Uterus (tissue), 4 donors: Measurements from ENCODE around the gene RPGRIP1L. TPM values are rescaled to one million over a fixed set of nuclear protein-coding genes. Genes with fewer than 3 reads are reported as not detected.
A peak's percentile ranks its signal among the peaks of the same experiment; 100 is the strongest.

ENCODE experiments used
- DNase-seq, 2 donors: peaks; one replicate each; pipeline ENCODE4 v3.0.0-alpha.2; 2019 to 2020
- H3K27ac ChIP-seq, 2 donors: fragments of 200-600 bp; sonication (generic); 1 replicate in 1 of 2; 2 replicates in 1 of 2; pipeline ENCODE4 v1.5.1; 2016 to 2018
- H3K27me3 ChIP-seq, 2 donors: fragments of 200-600 bp; sonication (generic); one replicate each; pipeline ENCODE4 v1.5.1; 2018 to 2019; ENCODE audit warnings: control low read depth in 1 of 2
- H3K36me3 ChIP-seq, 2 donors: fragments of 200-600 bp; sonication (generic); one replicate each; pipeline ENCODE4 v1.5.1; 2019; ENCODE audit warnings: control low read depth in 1 of 2
- H3K4me1 ChIP-seq, 2 donors: fragments of 200-600 bp; sonication (generic); one replicate each; pipeline ENCODE4 v1.5.1; 2018 to 2019; ENCODE audit warnings: control low read depth in 1 of 2
- H3K4me3 ChIP-seq, 2 donors: fragments of 200-600 bp; sonication (generic); 1 replicate in 1 of 2; 2 replicates in 1 of 2; pipeline ENCODE4 v1.5.1; 2018 to 2019; ENCODE audit warnings: mild to moderate bottlenecking in 1 of 2
- H3K9me3 ChIP-seq, 2 donors: fragments of 200-600 bp; sonication (generic); one replicate each; pipeline ENCODE4 v1.5.1; 2019; ENCODE audit warnings: control low read depth in 1 of 2
- POLR2A ChIP-seq, 2 donors: fragments of 450-650 bp; IDR thresholded peaks; one replicate each; pipeline ENCODE4 v1.6.1; 2016; ENCODE audit warnings: antibody characterized with exemption in 2 of 2, mild to moderate bottlenecking in 1 of 2, moderate library complexity in 1 of 2
- intact Hi-C: fragments of 100-400 bp; cut with DNase I; formaldehyde crosslinking; loops from one replicate; pipeline ENCODE4 v1.15.1; 2023; ENCODE audit warnings: low total_unique reads
- total RNA-seq, 4 donors: library from RNA; depleted of rRNA in 3 of 4; stranded (reverse); fragments of >200 nt in 3 of 4; gene quantifications; one replicate each; pipeline versions ENCODE4 v1.1.0 to v1.2.4, GENCODE V29; 2014 to 2023
- TF ChIP-seq, protein P1 (sequence below), 4 experiments: fragments of 200-600 bp in 2 of 4; fragments of 450-650 bp in 2 of 4; sonication (generic) in 2 of 4; IDR thresholded peaks; one replicate each; pipeline ENCODE4 v1.5.1; 2016 to 2019; ENCODE audit warnings: antibody characterized with exemption in 4 of 4, mild to moderate bottlenecking in 2 of 4, moderate library complexity in 1 of 4
- donor health status: DM: yes; HTN: yes; CAD: no.

RPGRIP1L gene
- total RNA-seq, 4 donors from 2014 or later: 1.2 to 35.3 (median 6.2) TPM

DNA sequence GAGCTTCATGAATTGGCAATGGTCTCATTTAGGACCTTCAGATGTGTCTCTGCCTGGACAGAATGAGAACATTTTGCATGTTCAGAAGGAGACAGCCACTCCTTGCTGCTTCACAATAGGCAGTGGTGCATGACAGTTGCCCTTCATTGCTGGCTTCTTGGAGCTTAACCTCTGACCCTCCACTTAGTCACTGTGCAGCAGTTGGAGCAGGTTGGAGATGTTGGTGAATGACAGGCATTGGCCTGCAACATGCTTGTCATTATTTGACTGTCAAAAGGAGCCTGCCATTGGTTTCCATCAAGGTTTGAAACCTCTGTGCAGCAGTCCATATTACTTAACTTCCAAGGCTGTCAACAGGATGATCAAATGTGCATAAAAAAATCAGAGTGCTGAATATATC is 23.0 kb upstream of the RPGRIP1L start:
- intact Hi-C loops: no loop called here
- H3K36me3 ChIP-seq: no peaks in the 10 kb centered on the region
- TF ChIP-seq, protein P1, sequence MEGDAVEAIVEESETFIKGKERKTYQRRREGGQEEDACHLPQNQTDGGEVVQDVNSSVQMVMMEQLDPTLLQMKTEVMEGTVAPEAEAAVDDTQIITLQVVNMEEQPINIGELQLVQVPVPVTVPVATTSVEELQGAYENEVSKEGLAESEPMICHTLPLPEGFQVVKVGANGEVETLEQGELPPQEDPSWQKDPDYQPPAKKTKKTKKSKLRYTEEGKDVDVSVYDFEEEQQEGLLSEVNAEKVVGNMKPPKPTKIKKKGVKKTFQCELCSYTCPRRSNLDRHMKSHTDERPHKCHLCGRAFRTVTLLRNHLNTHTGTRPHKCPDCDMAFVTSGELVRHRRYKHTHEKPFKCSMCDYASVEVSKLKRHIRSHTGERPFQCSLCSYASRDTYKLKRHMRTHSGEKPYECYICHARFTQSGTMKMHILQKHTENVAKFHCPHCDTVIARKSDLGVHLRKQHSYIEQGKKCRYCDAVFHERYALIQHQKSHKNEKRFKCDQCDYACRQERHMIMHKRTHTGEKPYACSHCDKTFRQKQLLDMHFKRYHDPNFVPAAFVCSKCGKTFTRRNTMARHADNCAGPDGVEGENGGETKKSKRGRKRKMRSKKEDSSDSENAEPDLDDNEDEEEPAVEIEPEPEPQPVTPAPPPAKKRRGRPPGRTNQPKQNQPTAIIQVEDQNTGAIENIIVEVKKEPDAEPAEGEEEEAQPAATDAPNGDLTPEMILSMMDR (IDR thresholded peaks at IDR 0.05): no peak
- no peak for TF ChIP-seq POLR2A (IDR thresholded peaks at IDR 0.05)

DNA sequence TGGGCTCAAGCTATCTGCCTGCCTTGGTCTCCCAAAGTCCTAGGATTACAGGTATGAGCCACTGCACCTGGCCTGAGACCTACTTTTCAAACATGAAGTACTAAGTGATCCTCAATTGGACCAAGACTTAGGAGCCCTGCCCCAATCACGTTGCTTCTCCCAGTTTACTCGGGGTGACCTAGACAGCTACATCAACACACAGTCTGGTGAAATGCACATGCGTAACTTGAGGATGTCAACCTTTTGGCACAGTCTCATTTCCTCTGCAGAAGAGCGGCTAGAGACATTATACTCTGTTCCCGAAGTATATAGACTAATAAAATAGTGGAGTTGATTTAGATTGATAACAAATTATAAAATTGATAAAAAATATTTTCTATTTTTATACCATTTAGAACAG is 17.4 kb upstream of the RPGRIP1L start:
- peaks cover 0 to 3% of the 10 kb centered on the region in 2 donors for H3K4me1 ChIP-seq
- TF ChIP-seq, protein P1 (IDR thresholded peaks at IDR 0.05): no peak
- TF ChIP-seq POLR2A (IDR thresholded peaks at IDR 0.05): no peak

More for the DNA sequence above, 23.0 kb upstream of the RPGRIP1L start:
- Histone ChIP-seq H3K9me3 (no peaks in the 10 kb centered on the region), H3K27me3 (no peaks in the 10 kb centered on the region), H3K4me3 (no peak overlapping the region), H3K27ac (no peak overlapping the region), H3K4me1 (no peaks in the 10 kb centered on the region)
- DNase-seq: no peak

DNA sequence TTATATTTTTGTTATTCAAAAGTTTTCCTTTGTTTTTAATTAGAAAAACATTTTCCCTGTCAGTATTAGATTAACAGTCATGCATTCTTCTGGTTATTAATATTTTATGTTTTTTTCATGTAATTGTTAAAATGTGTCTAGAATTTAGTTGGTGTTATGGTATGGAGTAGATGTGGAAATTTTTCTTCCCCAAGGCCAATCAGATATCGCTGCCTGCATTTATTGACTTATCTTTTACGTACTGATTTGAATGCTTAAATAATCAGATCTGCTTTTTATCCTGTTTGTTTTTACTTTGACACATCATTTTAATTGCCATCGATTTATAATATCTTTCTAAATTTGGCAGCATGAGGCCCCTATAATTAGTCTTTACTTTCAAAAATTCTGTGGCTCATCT is 13.9 kb upstream of the RPGRIP1L start:
- DNase-seq: no peak
- TF ChIP-seq, protein P1 (IDR thresholded peaks at IDR 0.05): no peak
- TF ChIP-seq POLR2A (IDR thresholded peaks at IDR 0.05): no peak
- Histone ChIP-seq H3K9me3 (no peaks in the 10 kb centered on the region), H3K36me3 (no peaks in the 10 kb centered on the region), H3K27ac (no peak overlapping the region), H3K4me1 (peaks cover 0 to 10% of the 10 kb centered on the region in 2 donors), H3K4me3 (no peak overlapping the region), H3K27me3 (no peaks in the 10 kb centered on the region)
- intact Hi-C loops: no loop called here

More for the DNA sequence above, 17.4 kb upstream of the RPGRIP1L start:
- DNase-seq: no peak
- no peaks in the 10 kb centered on the region for H3K9me3 ChIP-seq
- no peak overlapping the region for H3K4me3 ChIP-seq
- no peak overlapping the region for H3K27ac ChIP-seq
- H3K27me3 ChIP-seq: no peaks in the 10 kb centered on the region
- intact Hi-C loops: no loop called here
- no peaks in the 10 kb centered on the region for H3K36me3 ChIP-seq

DNA sequence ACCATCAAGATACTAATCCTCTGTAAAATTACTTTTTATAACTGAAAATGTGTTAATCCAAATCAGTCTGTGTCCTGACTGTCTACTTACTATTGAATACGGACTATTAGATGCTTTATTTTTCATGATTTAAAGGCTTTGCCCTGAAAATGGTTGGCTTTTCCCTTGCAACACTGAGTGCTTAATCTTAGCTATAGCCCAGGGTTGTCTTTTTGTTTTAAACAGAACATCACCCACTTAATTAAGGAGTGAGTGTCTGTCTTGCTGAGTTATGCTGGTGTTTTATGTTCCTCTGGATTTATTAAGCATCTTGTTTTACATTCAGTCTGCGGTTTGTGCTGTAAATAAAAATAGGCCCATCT is 11.3 kb upstream of the RPGRIP1L start:
- no peaks in the 10 kb centered on the region for H3K9me3 ChIP-seq
- intact Hi-C loops: no loop called here
- H3K4me1 ChIP-seq: peaks cover 0 to 10% of the 10 kb centered on the region in 2 donors
- peak overlapping the region; percentile 10 to 15 for H3K27ac ChIP-seq
- H3K27me3 ChIP-seq: no peaks in the 10 kb centered on the region
- DNase-seq: no peak
- no peak overlapping the region for H3K4me3 ChIP-seq
- H3K36me3 ChIP-seq: no peaks in the 10 kb centered on the region
- TF ChIP-seq POLR2A (IDR thresholded peaks at IDR 0.05): no peak
- TF ChIP-seq, protein P1 (IDR thresholded peaks at IDR 0.05): no peak

GRCh38 chr16:53714205-53715022 is 10.8 kb upstream of the RPGRIP1L start:
- Histone ChIP-seq H3K36me3 (no peaks in the 10 kb centered on the region), H3K4me3 (no peak overlapping the region), H3K27me3 (no peaks in the 10 kb centered on the region), H3K27ac (peak overlapping the region; percentile 10 to 15), H3K4me1 (peaks cover 0 to 10% of the 10 kb centered on the region in 2 donors), H3K9me3 (no peaks in the 10 kb centered on the region)
- intact Hi-C loops: no loop called here
- DNase-seq: peak; percentile 33
- TF ChIP-seq, protein P1 (IDR thresholded peaks at IDR 0.05): no peak
- TF ChIP-seq POLR2A (IDR thresholded peaks at IDR 0.05): no peak
